ENCODE results near the gene CFL1. TPM values are rescaled to one million over a fixed set of nuclear protein-coding genes. Genes with fewer than 3 reads are reported as not detected.

CFL1 gene
- total and polyA plus RNA-seq, 2 of the 4 experiments (the other 2 are of a cell fraction) = 960 to 2,231 TPM

- TF ChIP-seq USF2 (IDR thresholded peaks at IDR 0.05; ENCODE audit: low read depth, low read length) = peak; percentile 43; the same call in 1 of the 2 replicates
Observed at GRCh38 chr11:65817835-65818680, 39.9 kb downstream of the CFL1 start (continued).
